ENCODE results near the gene HSD11B1L. TPM values are rescaled to one million over a fixed set of nuclear protein-coding genes. Genes with fewer than 3 reads are reported as not detected.
"Not testable (repeated sequence)": the region's sequence is repeated elsewhere in the genome, so short reads cannot be mapped to it uniquely, and the experiment has no call there.

The HSD11B1L gene
- total RNA-seq, 1 experiment from 2014 or later = 2.4 TPM

- intact Hi-C loops (cut with micrococcal nuclease; ENCODE audit: unreplicated experiment) = no loop called here
- ChIA-PET POLR2A (interaction anchor here (0.6 kb wide), 1 partner anchor 38 kb away, joined by 3 read pairs; no protein-coding TSS in a partner anchor), CTCF (interaction anchor here (1.1 kb wide), 1 partner anchor 76 kb away, joined by 4 read pairs; no protein-coding TSS in a partner anchor)
- DNase-seq = no peak
- Histone ChIP-seq H3K4me1 (no peaks in the 10 kb centered on the region), H3K27me3 (replicated peaks; ENCODE audit: control insufficient read depth, insufficient read depth, low read length) (no peaks in the 10 kb centered on the region), H3K36me3 (ENCODE audit: control insufficient read depth, insufficient read depth, low read length) (no peaks in the 10 kb centered on the region), H3K4me3 (ENCODE audit: low read depth, low read length) (no peak overlapping the region), H3K9me3 (peaks cover 10% of the 10 kb centered on the region)
- H3K9me3 Mint-ChIP-seq (ENCODE audit: unreplicated experiment) = no peaks in the 10 kb centered on the region
- no peaks in the 10 kb centered on the region for H3K27me3 Mint-ChIP-seq (ENCODE audit: insufficient read depth, unreplicated experiment)
- H3K4me3 Mint-ChIP-seq (ENCODE audit: unreplicated experiment) = no peak overlapping the region
- peaks cover 5% of the 10 kb centered on the region for H3K36me3 Mint-ChIP-seq (ENCODE audit: insufficient read depth, unreplicated experiment)
- no peak overlapping the region for H3K27ac Mint-ChIP-seq (ENCODE audit: unreplicated experiment)
- H3K4me1 Mint-ChIP-seq (ENCODE audit: low read depth, unreplicated experiment) = no peaks in the 10 kb centered on the region
- no TSS peak for BruUV-seq (replicated peaks)
- TF ChIP-seq CTCF (IDR thresholded peaks at IDR 0.05; ENCODE audit: insufficient read depth in 1 of 2, low read depth in 1 of 2, low read length in 1 of 2, severe bottlenecking in 1 of 2, unreplicated experiment in 1 of 2) = no peak
These were observed 46.7 kb downstream of the HSD11B1L start for GRCh38 chr19:5727453-5728050.

- H3K4me1 ChIP-seq; H3K4me3 ChIP-seq (ENCODE audit: low read depth, low read length); CTCF ChIA-PET; BruUV-seq (replicated peaks); H3K27me3 Mint-ChIP-seq (ENCODE audit: insufficient read depth, unreplicated experiment); H3K27ac Mint-ChIP-seq (ENCODE audit: unreplicated experiment); intact Hi-C loops (cut with micrococcal nuclease; ENCODE audit: unreplicated experiment); H3K4me1 Mint-ChIP-seq (ENCODE audit: low read depth, unreplicated experiment); H3K27me3 ChIP-seq (replicated peaks; ENCODE audit: control insufficient read depth, insufficient read depth, low read length); DNase-seq; H3K36me3 Mint-ChIP-seq (ENCODE audit: insufficient read depth, unreplicated experiment); H3K9me3 Mint-ChIP-seq (ENCODE audit: unreplicated experiment); H3K36me3 ChIP-seq (ENCODE audit: control insufficient read depth, insufficient read depth, low read length); POLR2A ChIA-PET; H3K4me3 Mint-ChIP-seq (ENCODE audit: unreplicated experiment): not testable (repeated sequence)
- H3K9me3 ChIP-seq = peaks cover 10% of the 10 kb centered on the region
These were observed 52.3 kb downstream of the HSD11B1L start for GRCh38 chr19:5733172-5733571.

Other genes starting within 250 kb of the HSD11B1L start
- not detected in 2 replicates for gene ZNRF4, start 225.6 kb upstream of the HSD11B1L start, total RNA-seq (2022)
- 3.8 and 4.1 TPM in 2 replicates for gene TINCR, start 113.1 kb upstream of the HSD11B1L start, total RNA-seq (2022)
- gene SAFB2, start 58.3 kb upstream of the HSD11B1L start, total RNA-seq (2022) = 81.3 and 104 TPM in 2 replicates
- 120 and 132 TPM in 2 replicates for gene SAFB, start 57.9 kb upstream of the HSD11B1L start, total RNA-seq (2022)
- gene MICOS13, start 511 bp upstream of the HSD11B1L start, total RNA-seq (2022) = 43.1 and 44.0 TPM in 2 replicates
- 951 and 1,003 TPM in 2 replicates for gene RPL36, start 9.3 kb downstream of the HSD11B1L start, total RNA-seq (2022)
- 174 and 208 TPM in 2 replicates for gene LONP1, start 39.1 kb downstream of the HSD11B1L start, total RNA-seq (2022)
- gene CATSPERD, start 39.6 kb downstream of the HSD11B1L start, total RNA-seq (2022) = not detected in 2 replicates
- 7.1 TPM in 2 replicates for gene PRR22, start 103.7 kb downstream of the HSD11B1L start, total RNA-seq (2022)
- 73.3 and 75.4 TPM in 2 replicates for gene DUS3L, start 110.1 kb downstream of the HSD11B1L start, total RNA-seq (2022)
- gene NRTN, start 124.0 kb downstream of the HSD11B1L start, total RNA-seq (2022) = 2.6 and 3.9 TPM in 2 replicates
- not detected in 2 replicates for gene FUT6, start 158.7 kb downstream of the HSD11B1L start, total RNA-seq (2022)
- gene FUT3, start 170.4 kb downstream of the HSD11B1L start, total RNA-seq (2022) = 0.26 and 0.34 TPM in 2 replicates
- not detected in 2 replicates for gene FUT5, start 189.5 kb downstream of the HSD11B1L start, total RNA-seq (2022)
- 272 and 274 TPM in 2 replicates for gene NDUFA11, start 222.8 kb downstream of the HSD11B1L start, total RNA-seq (2022)
- gene VMAC, start 223.8 kb downstream of the HSD11B1L start, total RNA-seq (2022) = 4.7 and 4.8 TPM in 2 replicates
- gene CAPS, start 233.2 kb downstream of the HSD11B1L start, total RNA-seq (2022) = 5.8 and 7.2 TPM in 2 replicates

All from Caco-2 (cell line).